H4 (cell line): ENCODE measurements around the gene ADRA2B. TPM values are rescaled to one million over a fixed set of nuclear protein-coding genes. Genes with fewer than 3 reads are reported as not detected.
"Not testable (repeated sequence)": the region's sequence is repeated elsewhere in the genome, so short reads cannot be mapped to it uniquely, and the experiment has no call there.

Experiments used
- DNase-seq: peaks from one replicate; pipeline ENCODE4 v3.0.0-alpha.2; 2015; ENCODE audit warnings: low spot score
- total RNA-seq: library from RNA; depleted of rRNA; stranded (reverse); fragments of >200 nt; shearing (Covaris generic); gene quantifications from 2 replicates; pipeline ENCODE4 v1.2.3, GENCODE V29; 2014; rRNA removed

The ADRA2B gene
- 0.10 TPM in 1 of 2 replicates, not detected in the other for total RNA-seq

GRCh38 chr2:96116424-96116878, at the start of gene ADRA2B:
ADRA2B (minus strand) TSS chr2:96116571; CDS start chr2:96116149, 422 bp downstream.
- DNase-seq: no peak

DNA sequence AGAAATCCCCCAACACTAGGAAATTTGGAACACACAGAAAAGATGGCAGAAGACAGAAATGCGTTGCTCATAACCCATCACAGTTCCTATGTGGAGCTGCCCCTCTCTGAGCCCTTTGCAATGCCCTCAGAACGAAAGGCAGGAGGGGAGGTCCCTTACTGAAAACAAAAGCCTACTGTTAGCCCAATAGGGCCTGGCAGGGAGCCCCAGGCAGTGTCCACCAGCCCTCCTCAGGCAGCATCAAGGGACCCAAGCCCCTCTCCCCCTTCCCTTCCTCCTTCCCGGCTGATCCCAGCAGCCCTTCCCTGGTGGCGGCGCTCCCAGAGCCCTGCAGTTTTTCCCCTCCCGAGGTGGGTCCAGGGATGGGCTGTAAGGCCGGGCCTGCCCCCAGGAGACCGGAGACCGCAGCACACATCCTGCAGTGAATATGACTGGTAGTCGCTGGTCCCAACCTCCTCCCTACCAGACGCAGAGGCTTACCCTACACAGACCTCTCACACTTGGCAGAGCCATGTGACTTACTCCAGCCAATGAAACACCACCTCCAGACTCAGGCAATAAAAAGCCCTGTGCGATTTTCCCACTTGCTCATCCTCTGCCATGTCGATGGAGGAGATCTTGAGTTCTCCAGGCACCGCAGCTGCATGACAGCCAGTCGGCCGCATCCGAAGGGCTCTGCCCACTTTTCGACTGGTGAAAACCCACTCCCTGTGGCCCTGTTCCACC, 48.3 kb upstream of the ADRA2B start:
- no peak for DNase-seq

- DNase-seq: no peak
These were observed 47.5 kb upstream of the ADRA2B start for GRCh38 chr2:96163768-96164429.

DNA sequence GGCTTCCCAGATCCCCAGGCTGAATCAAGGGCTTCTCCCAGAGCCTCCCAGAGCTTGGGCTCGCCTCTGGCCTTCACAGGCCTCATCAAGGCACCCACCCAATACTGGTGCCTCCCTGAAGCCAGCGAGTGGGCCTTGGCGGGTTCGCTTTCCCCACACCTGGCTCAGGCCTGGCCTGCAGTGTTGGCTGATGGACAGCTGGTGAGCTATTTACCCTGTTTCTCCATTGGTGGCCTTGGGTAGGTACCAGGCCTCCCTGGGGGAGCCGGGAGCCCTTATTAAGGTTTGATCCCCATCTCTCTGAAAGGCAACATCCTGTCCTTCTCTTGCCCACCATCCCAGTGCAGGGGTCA, 47.0 kb upstream of the ADRA2B start:
- DNase-seq: no peak

GRCh38 chr2:96161898-96162297, 45.5 kb upstream of the ADRA2B start:
- DNase-seq: no peak

DNA sequence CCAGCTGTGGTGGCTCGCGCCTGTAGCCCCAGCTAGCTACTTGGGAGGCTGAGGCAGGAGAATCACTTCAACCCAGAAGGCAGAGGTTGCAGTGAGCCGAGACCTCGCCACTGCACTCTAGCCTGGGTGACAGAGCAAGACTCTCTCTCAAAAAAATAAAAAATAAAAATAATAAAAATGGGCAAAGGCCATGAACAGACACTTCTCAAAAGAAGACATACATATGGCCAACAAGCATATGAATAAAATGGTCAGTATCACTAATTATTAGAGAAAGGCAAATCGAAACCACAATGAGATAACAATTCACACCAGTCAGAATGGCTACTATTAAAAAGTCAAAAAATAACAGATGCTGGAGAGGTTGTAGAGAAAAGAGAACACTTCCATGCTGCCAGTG, 44.0 kb upstream of the ADRA2B start:
- not testable (repeated sequence) for DNase-seq

- DNase-seq: no peak
These were observed 42.9 kb upstream of the ADRA2B start for GRCh38 chr2:96159084-96159830.

DNA sequence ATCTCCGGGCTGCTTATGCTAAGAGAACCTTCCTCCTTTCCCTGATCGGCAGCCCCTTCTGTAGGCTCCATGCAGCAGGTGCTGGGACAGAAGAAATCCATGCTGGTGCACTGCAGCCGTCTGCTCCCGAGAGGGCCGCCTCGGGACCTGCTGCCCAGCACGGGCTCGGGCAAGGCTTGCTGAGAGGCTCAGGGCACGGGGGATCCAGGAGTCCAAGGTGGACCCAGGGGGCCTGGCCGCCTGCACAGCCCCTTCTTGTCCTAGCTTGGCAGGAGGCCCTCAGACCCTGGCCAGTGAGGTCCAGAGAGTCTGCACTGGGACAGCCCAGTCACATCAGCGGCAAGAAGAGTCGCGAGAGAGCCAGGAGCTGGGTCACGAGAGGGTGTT, 42.2 kb upstream of the ADRA2B start:
- no peak for DNase-seq

DNA sequence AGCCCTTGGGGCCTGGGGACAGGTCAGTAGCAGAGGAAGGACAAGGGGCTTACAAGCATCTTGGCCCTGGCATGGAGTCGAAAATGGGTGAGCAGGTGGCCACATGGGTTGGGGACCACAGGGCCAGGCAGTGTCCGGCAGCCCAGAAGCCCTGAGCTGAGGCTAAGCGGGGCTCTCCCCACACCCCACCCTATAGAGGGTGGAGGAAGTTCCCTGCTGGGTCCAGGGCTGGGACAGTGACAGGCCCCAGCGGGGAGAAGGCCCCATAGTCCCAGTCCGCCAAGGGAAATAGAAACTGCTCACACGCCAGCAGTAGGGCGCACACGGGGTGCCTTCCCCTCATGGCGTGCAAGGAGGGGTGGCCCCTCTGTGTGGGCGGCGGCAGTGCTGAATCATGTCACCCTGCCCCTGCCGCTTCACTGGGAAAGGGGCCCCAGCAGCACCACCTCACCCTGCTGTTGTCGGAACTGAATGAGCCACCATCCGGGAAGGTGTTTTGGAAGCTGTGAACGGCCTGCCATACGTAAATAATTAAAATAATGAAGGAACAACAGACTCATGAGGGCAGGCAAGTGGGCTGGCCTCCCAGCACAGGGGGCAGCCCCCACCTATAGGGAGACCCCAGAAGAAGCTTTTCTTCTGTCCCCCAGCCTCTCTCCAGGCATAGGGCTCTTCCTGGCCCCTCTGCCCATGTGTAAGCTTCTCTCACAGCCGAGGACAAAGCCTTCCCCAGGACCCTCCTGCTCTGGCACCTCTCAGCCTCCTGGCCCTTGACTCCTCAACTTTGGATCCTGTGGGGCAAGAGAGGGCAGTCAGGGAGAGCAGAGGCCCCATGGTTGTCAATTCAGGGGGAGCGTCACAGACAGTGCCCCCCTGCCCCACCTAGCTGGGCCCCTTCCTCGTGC, 41.5 kb upstream of the ADRA2B start:
- DNase-seq: no peak

DNA sequence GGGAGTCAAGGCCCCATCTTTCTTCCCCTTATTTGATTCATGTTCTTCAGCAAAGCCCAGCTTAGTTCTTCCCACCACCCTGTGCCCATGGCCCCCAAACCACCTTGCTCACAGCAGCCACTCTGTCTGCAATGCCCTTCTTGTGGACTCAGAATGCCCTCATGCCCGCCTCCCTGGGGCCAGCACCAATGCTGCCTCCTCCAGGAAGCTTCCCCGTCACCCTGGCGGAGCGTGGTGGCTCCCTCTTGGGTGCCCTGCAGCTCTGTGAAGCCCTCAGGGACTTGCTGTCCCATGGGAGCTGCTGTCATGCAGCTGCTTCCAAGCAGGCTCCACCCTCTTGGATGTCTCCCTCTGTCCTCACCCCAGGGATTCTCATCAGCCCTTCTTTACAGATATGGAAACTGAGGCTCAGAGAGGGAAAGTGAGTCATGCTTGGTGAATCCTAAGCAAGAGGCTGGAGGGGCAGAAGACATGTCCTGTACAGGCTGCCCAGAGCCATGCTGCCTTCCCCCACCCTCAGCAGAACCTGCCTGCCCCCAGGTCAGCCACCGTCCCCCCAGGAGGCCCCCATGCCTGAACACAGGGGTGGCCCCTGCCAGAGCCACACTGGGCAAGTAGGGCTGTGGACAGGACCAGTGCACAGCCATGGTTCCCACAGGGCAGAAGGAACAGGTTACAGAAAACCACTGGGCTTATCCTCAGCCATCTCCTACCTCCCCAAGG, 40.7 kb upstream of the ADRA2B start:
- DNase-seq: no peak

DNA sequence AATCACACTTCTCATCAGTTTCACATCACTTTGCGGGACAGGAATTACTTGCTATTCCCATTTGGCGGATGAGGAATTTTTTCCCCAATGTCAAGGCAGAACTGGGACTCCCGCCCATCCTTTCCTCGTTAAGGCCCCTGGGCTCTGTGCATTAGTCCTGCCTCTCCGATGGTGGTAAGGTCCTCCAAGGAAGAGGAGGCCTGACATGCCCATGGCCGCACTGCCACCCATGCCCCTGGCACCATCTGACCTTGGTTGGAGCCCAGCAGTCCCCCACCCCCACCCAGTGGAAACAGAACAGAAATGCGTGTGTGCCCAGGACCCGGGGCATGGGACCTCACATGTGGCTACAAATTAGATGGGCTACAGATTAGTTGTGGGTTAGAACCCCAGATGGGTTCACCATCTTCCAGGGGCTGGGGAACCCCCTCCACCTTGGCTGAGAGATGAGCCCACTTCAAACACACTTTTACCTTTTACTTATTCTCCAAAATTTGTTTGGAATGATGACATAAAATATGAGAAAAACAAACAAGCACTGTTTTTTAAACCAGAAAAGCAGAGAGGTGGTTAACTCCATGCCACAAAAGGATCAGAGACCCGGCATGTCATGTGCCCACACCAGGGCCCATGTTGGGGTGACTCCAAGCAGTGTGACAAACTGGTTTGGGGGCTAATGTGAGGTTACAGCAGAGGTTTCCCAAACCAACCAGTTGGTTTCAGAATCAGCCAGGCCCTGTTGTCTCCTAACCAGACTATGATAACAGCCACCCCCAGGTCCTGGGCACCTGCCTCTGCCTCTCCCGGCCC, 39.8 kb upstream of the ADRA2B start:
- no peak for DNase-seq

DNA sequence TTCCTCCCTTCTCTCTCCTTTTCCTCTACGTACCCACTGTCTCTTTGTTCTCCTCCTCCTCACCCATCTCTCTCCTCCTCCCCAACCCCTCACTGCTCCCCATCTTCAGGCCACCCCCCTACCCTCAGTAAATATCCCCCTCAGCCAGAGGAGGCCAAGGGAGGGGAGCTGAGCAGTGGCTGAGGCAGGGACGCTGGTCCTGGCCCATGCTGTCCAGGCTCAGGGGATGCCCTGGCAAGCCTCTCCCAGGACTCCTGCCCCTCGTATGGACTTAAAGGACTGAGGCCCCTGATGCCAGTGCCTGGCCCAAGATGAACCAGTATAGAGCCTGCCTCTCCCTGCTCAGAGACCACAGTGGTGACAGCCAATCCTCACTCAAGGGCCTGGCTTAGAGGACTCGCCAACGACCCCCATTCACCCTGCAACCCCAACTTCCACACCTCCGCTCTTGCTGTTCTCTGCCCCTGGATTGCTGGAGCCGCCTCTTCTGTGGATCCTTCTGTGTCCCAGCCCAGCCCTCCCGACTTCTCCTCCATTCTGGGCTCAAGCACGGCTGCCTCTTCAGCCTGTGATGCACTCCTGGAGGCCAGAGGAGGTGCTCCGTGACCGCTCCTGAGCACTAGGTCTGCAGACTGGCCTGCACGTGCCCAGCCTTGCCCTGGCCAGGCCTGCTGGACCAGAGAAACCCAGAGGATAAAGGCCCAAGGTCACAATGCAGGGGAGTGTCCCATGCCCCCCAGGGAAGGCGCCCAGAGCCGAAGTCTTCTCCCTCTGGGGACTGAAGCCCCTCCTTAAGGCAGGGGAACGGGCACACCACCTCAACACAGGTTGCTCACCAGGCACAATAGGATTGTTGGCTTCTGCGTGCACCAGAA, 38.4 kb upstream of the ADRA2B start:
- DNase-seq: no peak

DNA sequence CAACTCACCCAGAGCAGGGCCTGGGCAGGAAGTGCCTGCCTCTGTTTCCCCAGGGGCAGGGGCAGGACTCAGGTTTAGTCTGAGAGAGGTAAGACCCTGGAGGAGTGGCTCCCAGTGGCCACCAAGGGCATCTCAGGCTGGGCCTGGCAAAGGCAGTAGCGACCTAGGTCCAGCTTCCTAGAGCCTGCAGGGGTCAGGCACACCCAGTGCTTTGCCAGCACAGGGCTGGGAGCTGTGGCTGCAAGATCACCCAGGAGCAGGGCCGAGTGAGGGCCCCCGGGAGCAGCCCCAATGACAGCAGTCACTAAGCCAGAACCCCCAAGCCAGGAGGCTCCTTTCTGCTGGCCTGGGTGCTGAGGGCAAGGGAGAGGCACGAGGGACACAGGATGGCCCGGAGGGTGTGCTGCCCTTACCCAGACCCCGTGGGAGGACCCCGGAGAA, 37.6 kb upstream of the ADRA2B start:
- DNase-seq: no peak

DNA sequence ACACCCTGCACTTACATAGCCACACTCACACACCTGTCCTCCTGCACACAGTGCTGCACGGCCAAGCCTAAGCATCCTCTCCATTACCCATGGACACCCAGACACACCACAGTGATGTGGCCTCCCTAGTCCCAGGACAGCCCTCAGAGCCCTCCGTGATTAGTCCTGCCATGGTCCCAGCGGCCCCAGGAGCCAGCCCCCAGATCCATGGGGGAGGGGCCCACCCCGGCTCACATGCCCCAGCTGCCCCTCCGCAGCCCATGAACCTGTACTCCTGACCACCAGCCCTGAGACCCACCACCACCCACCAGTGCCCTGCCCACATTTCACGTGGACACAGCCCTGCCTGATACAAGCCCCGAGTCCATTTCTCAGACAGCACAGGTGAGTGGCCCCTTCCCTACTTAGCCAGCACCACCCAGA, 36.9 kb upstream of the ADRA2B start:
- DNase-seq: no peak

DNA sequence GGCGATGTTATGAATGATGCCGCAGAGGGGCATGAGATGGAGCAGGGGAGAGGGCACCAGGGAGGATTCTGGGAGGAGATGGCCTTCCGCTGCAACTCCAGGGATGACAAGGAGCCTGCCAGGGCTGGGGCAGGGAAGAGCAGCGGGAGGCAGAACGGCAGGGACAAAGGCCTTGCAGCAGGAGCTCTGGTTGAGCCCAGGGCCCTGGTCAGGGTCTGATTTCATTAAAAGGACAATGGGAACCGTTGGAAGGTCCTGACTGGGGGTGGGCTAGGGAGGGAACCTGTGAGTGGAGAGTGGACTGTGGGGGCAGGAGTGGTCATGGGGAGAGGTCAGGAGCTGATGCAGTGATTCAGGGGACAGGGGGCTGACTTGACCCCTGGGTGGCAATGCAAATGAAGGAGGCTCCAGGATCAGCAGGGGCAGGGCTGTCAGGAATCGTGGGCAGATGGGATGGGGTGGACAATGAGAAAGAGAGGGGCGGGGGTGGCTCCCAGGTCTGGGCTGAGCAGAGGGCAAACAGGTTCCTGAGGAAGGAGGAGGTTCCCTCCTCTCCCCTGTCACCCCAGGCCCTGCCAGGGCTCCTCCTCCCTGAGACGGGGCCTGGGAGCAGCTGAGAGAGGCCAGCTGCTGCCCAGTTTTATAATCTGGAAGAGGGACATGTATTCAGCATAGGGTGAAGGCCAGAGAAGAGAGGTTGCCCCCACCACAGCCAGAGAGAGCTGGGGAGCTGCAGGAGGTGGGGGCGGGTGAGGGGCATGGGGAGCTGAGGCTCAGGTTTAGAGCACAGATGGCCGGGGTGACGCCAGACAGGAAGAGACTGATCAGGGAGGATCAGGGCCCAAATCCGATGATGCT, 36.2 kb upstream of the ADRA2B start:
- DNase-seq: no peak

- DNase-seq: no peak
These were observed 35.4 kb upstream of the ADRA2B start for GRCh38 chr2:96151595-96152303.
